Small intestine (tissue), 7 donors: ENCODE measurements around the gene CSNK1E. TPM values are rescaled to one million over a fixed set of nuclear protein-coding genes. Genes with fewer than 3 reads are reported as not detected.

Experiments used
- DNase-seq, 2 donors: peaks; one replicate each; pipeline versions ENCODE4 v3.0.0 to v3.0.0-alpha.2; 2013
- FAIRE-seq: peaks from 2 replicates; lab custom pipeline; 2012; peaks lifted over from hg19 to GRCh38; lab: Jason Lieb, UNC
- H3K27ac ChIP-seq, 3 donors: one replicate each; pipeline ENCODE4 v1.5.1; 2013; ENCODE audit warnings: low read length in 2 of 3, mild to moderate bottlenecking in 2 of 3, control low read depth in 1 of 3, inconsistent platforms in 1 of 3, low read depth in 1 of 3, moderate library complexity in 1 of 3
- H3K27me3 ChIP-seq, 3 donors: one replicate each; pipeline ENCODE4 v1.6.1; 2013; ENCODE audit warnings: low read length in 3 of 3, inconsistent platforms in 1 of 3; ENCODE audit not compliant: control insufficient read depth in 3 of 3, insufficient read depth in 3 of 3
- H3K36me3 ChIP-seq, 3 donors: one replicate each; pipeline ENCODE4 v1.6.1; 2013; ENCODE audit warnings: low read length in 3 of 3, inconsistent platforms in 1 of 3, low read depth in 1 of 3, mild to moderate bottlenecking in 1 of 3, moderate library complexity in 1 of 3; ENCODE audit not compliant: control insufficient read depth in 3 of 3, insufficient read depth in 2 of 3
- H3K4me1 ChIP-seq, 3 donors: one replicate each; pipeline ENCODE4 v1.6.1; 2013; ENCODE audit warnings: low read length in 2 of 3, inconsistent platforms in 1 of 3, low read depth in 1 of 3, mild to moderate bottlenecking in 1 of 3, moderate library complexity in 1 of 3; ENCODE audit not compliant: control insufficient read depth in 3 of 3, insufficient read depth in 2 of 3
- H3K4me3 ChIP-seq, 3 donors: one replicate each; pipeline ENCODE4 v1.5.1; 2013; ENCODE audit warnings: low read length in 3 of 3, control low read depth in 1 of 3, inconsistent platforms in 1 of 3, low read depth in 1 of 3, mild to moderate bottlenecking in 1 of 3, moderate library complexity in 1 of 3
- H3K9me3 ChIP-seq, 2 donors: one replicate each; pipeline ENCODE4 v1.6.1; 2013; ENCODE audit warnings: low read depth in 1 of 2, low read length in 1 of 2; ENCODE audit not compliant: control insufficient read depth in 2 of 2, insufficient read depth in 1 of 2
- WGBS, 3 donors: extraction: QIAGEN DNeasy Blood & Tissue Kit; methylation state at CpG; one replicate each; pipeline ENCODE4 v1.1.7; 2013; 5-methylcytosine and 5-hydroxymethylcytosine counted together
- polyA plus RNA-seq, 4 donors: library from polyadenylated mRNA; stranded (reverse) in 3 of 4; unstranded in 1 of 4; fragments of 200-250 nt in 3 of 4; fragments of 120-200 nt in 1 of 4; gene quantifications; one replicate each; pipeline versions ENCODE4 v1.2.1 to v1.2.3, GENCODE V29; 2013
- donor health status: healthy with polysubstance abuse.
- donor health status: control.
- donor health status: control.
- donor health status: Bipolar disorder and iron deficiency.
- donor health status: healthy.

The CSNK1E gene
- polyA plus RNA-seq, 4 donors: 19.0 to 92.1 (median 46.7) TPM

DNA sequence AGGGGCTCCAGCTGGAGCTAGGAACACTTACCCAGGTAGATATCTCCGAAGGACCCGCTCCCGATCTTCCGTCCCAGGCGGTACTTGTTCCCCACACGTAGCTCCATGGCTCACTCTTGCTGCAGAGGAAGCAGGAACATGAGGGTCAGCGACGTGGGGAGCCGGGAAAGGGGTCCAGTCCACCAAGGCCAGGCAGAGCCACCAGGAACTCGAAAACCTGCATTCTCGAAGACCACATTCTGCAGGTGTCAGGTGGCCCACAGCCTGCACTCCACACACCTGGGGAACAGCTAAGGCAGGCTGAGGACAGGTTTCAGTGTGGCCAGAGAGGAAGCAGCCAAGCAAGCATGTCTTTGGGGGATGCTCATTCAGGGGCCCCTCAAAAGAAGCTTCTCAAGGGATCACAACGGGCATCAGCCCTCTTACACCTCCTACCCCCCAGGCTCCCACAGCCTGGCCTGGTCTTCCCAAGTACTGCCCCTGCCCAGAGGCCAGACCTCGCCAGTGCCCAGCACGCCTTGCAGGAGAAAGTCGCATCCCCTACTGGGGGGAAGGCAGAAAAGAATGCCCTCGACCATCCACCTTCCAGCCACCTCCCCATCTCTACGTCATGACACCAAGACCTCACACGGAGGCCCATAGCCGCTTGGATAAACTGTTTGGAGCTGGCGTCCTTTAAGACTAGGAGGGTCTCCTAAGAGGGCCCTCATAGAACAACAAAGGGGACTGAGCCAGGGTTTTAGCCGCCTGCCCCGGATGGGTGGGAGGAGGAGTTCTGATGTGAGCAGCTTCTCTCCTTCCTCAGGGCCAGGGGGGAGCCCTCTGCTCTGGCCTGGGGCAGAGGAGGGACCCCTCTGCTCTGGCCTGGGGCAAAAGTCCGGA, 2.9 kb downstream of the CSNK1E start:
- peak overlapping the region; percentile 91 to 92 (median 92) for H3K27ac ChIP-seq
- no peaks in the 10 kb centered on the region for H3K27me3 ChIP-seq
- no peaks in the 10 kb centered on the region for H3K9me3 ChIP-seq
- FAIRE-seq (no peak), DNase-seq (peak in 1 of 2 donors; percentile 35)
- 58 to 68% (median 65%) methylated on average over 23 of the region's 23 CpGs for WGBS, 3 donors
- peak overlapping the region in 1 of 3 donors; percentile 79 for H3K4me3 ChIP-seq
- H3K4me1 ChIP-seq: peaks cover 0 to 56% (median 7%) of the 10 kb centered on the region in 3 donors
- peaks cover 0 to 57% (median 0%) of the 10 kb centered on the region in 3 donors for H3K36me3 ChIP-seq

DNA sequence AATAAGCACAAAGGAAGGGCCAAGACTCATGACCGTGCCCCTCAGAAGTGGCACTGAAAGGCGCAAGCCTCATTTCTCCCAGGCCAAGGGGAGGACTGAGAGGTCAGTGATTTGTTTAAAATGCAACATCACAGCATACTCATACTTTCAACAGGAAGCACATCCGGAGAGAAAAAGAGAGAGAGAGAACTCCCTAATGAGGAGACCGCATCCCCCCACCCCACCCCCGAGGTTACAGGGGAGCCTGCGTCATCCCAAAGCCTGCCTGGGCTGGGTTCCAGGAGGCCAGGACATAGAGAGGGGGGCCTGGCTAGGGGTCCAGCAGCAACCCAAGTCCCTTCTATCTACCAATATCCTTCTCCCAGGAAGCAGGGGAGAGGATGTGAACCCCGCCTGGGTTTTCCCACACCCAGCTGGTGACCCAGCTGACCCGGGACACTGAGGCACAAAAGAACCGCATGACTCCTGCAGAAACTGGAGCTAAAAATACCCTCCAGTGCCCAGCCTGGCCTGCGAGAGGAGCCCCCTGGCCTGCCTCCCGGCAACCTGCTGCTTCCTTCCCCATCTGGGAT, 3.8 kb downstream of the CSNK1E start:
- FAIRE-seq (no peak), DNase-seq (peak in 1 of 2 donors; percentile 51)
- H3K27ac ChIP-seq: peak overlapping the region in 2 of 3 donors; percentile 92
- H3K4me1 ChIP-seq: peaks cover 0 to 48% (median 7%) of the 10 kb centered on the region in 3 donors
- peaks cover 0 to 65% (median 0%) of the 10 kb centered on the region in 3 donors for H3K36me3 ChIP-seq
- H3K4me3 ChIP-seq: no peak overlapping the region
- H3K27me3 ChIP-seq: no peaks in the 10 kb centered on the region
- H3K9me3 ChIP-seq: no peaks in the 10 kb centered on the region
- WGBS, 3 donors: 36 to 58% (median 55%) methylated on average over 11 of the region's 11 CpGs

DNA sequence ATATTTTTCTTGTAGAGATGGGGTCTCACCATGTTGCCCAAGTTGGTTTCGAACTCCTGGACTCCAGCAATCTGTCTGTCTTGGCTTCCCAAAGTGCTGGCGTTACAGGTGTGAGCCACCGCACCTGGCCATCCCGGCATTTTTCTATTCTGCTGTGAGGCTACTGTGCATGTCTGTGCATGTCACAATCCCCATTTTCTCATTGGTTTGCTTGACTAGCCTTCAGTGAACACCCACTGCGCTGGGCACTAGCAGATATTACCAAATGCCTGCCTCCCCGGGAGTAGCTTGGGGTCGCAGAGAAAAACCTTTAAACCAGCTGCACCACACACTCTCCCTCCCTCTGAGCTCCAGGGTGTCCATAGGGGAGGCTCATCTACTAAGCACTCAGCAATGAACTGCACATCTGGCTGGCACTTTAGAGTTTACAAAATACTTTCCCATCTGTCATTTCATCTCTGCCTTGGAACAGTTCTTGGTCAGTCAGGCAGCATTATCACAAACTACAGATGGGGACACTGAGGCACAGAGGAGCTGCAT, 4.9 kb downstream of the CSNK1E start:
- DNase-seq (no peak), FAIRE-seq (no peak)
- Histone ChIP-seq H3K27me3 (no peaks in the 10 kb centered on the region), H3K27ac (peak overlapping the region in 2 of 3 donors; percentile 76 to 92), H3K4me3 (no peak overlapping the region), H3K9me3 (no peaks in the 10 kb centered on the region), H3K36me3 (peaks cover 0 to 75% (median 0%) of the 10 kb centered on the region in 3 donors), H3K4me1 (peaks cover 0 to 37% (median 7%) of the 10 kb centered on the region in 3 donors)
- WGBS, 3 donors: 86 to 94% (median 87%) methylated on average over 7 of the region's 7 CpGs

DNA sequence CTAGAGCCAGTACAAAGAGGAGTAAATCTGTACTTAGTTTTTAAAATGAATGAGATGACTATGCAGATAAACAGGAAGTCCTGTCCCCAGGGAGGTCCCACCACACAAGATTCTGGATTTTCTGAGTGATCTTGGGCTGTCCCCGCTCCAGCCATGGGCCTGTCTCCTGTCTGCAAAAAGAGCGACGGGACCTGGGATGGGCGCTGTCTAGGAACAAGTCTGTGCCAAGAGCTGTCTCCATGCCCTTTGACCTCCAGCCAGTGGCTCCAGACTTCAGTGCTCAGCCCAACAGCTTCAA, 6.0 kb downstream of the CSNK1E start:
- Histone ChIP-seq H3K27ac (peak overlapping the region in 1 of 3 donors; percentile 92), H3K36me3 (peaks cover 0 to 83% (median 0%) of the 10 kb centered on the region in 3 donors), H3K27me3 (no peaks in the 10 kb centered on the region), H3K9me3 (no peaks in the 10 kb centered on the region), H3K4me1 (peaks cover 0 to 37% (median 7%) of the 10 kb centered on the region in 3 donors), H3K4me3 (no peak overlapping the region)
- FAIRE-seq: no peak
- 43 to 53% (median 47%) methylated on average over 4 of the region's 4 CpGs for WGBS, 3 donors
- DNase-seq: no peak

DNA sequence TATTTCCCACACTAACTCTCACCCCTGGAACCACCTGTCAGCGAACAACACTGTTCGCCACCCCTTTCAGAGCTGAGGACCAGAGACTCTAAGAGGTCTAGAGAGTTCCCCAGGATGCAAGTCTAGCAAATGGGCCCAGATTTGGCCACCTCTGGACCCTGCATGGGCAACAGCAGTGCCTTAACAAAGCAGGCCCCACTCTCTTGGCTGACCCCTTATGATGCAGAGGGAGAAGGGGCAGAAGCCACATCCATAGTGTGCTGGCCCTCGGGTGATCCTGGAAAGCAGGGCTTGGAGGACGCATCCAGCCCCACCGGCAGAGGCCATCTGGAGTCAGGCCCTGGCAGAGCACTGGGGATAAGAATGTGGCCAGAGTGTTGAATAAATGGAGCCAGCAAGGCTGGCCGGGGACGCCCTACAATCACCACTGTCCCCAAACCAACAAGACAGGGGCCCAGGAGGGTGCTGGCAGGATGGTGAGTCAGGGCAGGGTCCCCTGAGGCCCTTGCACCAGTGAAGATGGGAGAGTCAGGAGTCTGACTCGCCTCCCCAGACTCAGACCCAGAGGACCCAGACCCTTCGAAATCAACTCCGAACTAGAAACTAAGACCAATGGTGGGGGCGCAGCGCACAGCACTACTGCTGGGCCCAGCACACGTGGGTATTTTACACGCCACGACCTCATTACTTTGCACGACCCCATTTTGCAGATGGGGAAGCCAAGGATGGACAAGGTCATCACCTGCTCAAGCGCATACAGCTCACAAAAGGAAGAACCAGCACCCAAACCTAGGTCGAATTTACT, 6.5 kb downstream of the CSNK1E start:
- peaks cover 0 to 42% (median 11%) of the 10 kb centered on the region in 3 donors for H3K4me1 ChIP-seq
- H3K9me3 ChIP-seq: no peaks in the 10 kb centered on the region
- no peaks in the 10 kb centered on the region for H3K27me3 ChIP-seq
- 69 to 85% (median 83%) methylated on average over 18 of the region's 18 CpGs for WGBS, 3 donors
- peaks cover 0 to 85% (median 0%) of the 10 kb centered on the region in 3 donors for H3K36me3 ChIP-seq
- H3K27ac ChIP-seq: peak overlapping the region in 1 of 3 donors; percentile 83
- no peak for DNase-seq
- no peak for FAIRE-seq
- H3K4me3 ChIP-seq: no peak overlapping the region

DNA sequence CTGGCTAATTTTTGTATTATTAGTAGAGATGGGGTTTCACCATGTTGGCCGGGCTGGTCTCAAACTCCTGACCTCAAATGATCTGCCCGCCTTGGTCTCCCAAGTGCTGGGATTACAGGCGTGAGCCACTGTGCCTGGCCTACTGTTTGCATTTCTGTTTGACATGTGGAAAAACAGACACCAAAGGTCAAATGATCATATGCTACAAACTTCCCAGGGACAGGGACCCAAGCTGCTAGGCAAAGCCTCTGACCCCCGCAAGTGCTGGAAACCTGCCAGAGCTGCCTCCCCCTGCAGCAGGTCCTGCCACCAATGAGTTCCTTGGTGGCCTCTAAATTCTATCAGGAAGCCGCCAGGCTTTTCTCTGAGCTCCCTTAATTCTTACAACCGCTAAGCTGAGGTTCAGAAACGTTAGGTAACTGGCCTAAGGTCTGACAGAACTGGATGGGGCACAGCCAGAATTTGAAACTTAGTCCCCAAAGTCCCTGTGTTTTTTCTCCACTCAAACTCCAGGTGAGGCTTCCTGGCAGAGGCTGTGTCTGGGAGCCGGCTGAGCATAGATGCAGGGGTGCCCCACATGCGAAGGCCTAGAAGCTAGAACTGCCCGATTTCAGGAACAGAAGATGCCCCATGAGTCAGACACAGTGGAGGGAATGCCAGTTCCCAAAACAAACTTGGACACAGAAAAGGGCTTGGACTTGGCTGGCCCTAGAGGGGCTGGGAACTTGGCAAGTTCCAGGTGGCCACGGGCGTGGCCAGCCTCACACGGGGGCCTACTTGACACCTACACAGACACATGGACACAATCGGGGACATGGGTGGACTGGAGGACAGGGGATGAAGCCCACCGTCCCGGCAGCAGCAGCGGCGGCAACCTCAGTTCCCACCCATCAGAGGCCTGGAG, 7.4 kb downstream of the CSNK1E start:
- H3K27ac ChIP-seq: peak overlapping the region in 1 of 3 donors; percentile 83
- no peak for FAIRE-seq

DNA sequence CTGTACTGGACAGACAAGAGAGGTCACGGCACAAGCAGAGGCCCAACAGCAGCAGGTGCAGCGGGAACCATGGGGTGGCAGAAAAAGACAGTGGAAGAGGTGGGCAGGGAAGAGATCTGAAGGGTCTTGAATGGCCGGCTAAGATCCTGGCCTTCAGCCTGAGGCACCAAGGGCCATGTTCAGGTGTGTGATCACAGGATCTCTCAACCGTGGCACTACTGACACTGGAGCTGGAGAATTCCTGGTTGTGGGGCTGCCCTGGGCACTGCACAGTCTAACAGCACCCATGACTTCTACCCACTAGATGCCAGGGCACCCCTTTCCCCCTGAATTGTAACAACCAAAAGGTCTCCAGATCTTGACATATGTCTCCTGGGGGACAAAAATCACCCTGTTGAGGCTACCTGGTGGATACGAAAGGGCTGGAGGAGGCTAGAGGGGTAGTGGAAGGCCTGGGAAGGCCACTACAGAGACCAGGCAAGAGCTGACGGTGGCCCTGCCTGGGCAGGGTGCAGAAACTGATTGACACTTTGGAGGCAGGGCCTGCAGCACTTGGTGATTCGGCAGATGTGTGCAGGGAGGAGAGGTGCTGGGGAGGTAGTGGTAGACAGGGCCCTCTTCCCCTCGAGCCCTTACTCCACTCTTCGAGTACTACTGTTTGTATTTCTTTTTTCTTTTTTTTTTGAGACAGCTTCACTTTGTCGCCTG, 8.3 kb downstream of the CSNK1E start:
- Histone ChIP-seq H3K27me3 (no peaks in the 10 kb centered on the region), H3K27ac (peak overlapping the region in 1 of 3 donors; percentile 13), H3K4me1 (peaks cover 0 to 43% (median 9%) of the 10 kb centered on the region in 3 donors), H3K4me3 (no peak overlapping the region), H3K9me3 (no peaks in the 10 kb centered on the region), H3K36me3 (peaks cover 0 to 87% (median 0%) of the 10 kb centered on the region in 3 donors)
- DNase-seq: no peak
- no peak for FAIRE-seq
- WGBS, 3 donors: 77 to 83% (median 82%) methylated on average over 10 of the region's 10 CpGs

More for the DNA sequence above, 7.4 kb downstream of the CSNK1E start:
- no peak for DNase-seq
- Histone ChIP-seq H3K36me3 (peaks cover 0 to 81% (median 0%) of the 10 kb centered on the region in 3 donors), H3K4me3 (no peak overlapping the region), H3K4me1 (peaks cover 0 to 44% (median 11%) of the 10 kb centered on the region in 3 donors), H3K9me3 (no peaks in the 10 kb centered on the region), H3K27me3 (no peaks in the 10 kb centered on the region)
- WGBS, 3 donors: 69 to 73% (median 71%) methylated on average over 18 of the region's 18 CpGs
